ENCODE data around the gene AVEN. TPM values are rescaled to one million over a fixed set of nuclear protein-coding genes. Genes with fewer than 3 reads are reported as not detected.

The AVEN gene
- polyA plus RNA-seq, 1 of the 3 experiments (the other 2 are of a cell fraction), result 7.5 TPM

DNA sequence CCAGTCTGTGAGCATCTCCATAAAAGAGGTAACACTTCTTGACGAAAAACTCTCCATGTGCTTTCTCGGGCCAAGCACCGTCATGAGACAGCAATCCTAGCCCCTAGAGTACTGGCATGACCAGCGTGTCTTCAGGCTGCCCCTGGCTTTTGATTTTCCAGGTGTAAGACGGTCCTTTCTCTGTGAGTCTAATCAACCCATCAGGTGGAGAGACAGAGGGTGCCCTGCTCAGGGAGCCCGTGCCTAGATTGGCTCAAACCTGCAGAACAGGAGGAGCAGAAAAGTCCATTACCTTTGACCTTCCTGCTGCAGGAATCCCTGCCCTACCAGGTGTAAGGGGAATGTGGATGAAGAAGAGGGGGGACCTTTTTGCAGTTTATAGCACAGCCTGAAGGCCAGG, 180.2 kb downstream of the AVEN start:
- Histone ChIP-seq H3K27me3 (ENCODE audit: insufficient read depth) (no peaks in the 10 kb centered on the region), H3K79me2 (ENCODE audit: insufficient read depth) (no peaks in the 10 kb centered on the region), H4K20me1 (ENCODE audit: insufficient read depth) (no peaks in the 10 kb centered on the region), H3K9me2 (no peaks in the 10 kb centered on the region), H3F3A (replicated peaks; ENCODE audit: insufficient read depth) (peaks cover 11% of the 10 kb centered on the region), H3K36me3 (replicated peaks in 1 of 2; ENCODE audit: control insufficient read depth in 1 of 2, insufficient read depth in 2 of 2, low read length in 1 of 2) (no peaks in the 10 kb centered on the region), H3K27ac (ENCODE audit: low read depth in 2 of 2, low read length in 1 of 2) (no peak overlapping the region), H3K4me2 (no peak overlapping the region), H3K4me1 (ENCODE audit: control insufficient read depth in 1 of 2, insufficient read depth in 2 of 2, low read depth in 1 of 2, low read length in 1 of 2) (peaks cover 0 to 9% of the 10 kb centered on the region in 2 experiments; a peak in 1 of 4 replicates), H3K4me3 (ENCODE audit: low read depth in 2 of 2, low read length in 1 of 2) (no peak overlapping the region), H3K9ac (no peak overlapping the region), H3K9me3 (no peaks in the 10 kb centered on the region), H2AFZ (ENCODE audit: low read depth) (no peak overlapping the region)
- POLR2A ChIA-PET, result interaction anchor here (0.6 kb wide), 1 partner anchor 1098 kb away, joined by 5 read pairs; no protein-coding TSS in a partner anchor
- TF ChIP-seq POLR2AphosphoS5 (IDR thresholded peaks at IDR 0.05; ENCODE audit: low read depth, low read length), result no peak
- no peak for TF ChIP-seq SMC3 (IDR thresholded peaks at IDR 0.05; ENCODE audit: low read depth, low read length)
- TF ChIP-seq GATA2 (CRISPR knock-in tag; IDR thresholded peaks at IDR 0.05), result no peak
- TF ChIP-seq, protein P1, sequence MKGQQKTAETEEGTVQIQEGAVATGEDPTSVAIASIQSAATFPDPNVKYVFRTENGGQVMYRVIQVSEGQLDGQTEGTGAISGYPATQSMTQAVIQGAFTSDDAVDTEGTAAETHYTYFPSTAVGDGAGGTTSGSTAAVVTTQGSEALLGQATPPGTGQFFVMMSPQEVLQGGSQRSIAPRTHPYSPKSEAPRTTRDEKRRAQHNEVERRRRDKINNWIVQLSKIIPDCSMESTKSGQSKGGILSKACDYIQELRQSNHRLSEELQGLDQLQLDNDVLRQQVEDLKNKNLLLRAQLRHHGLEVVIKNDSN (IDR thresholded peaks at IDR 0.05; ENCODE audit: borderline replicate concordance, low read depth), result no peak
- TF ChIP-seq, protein P2, sequence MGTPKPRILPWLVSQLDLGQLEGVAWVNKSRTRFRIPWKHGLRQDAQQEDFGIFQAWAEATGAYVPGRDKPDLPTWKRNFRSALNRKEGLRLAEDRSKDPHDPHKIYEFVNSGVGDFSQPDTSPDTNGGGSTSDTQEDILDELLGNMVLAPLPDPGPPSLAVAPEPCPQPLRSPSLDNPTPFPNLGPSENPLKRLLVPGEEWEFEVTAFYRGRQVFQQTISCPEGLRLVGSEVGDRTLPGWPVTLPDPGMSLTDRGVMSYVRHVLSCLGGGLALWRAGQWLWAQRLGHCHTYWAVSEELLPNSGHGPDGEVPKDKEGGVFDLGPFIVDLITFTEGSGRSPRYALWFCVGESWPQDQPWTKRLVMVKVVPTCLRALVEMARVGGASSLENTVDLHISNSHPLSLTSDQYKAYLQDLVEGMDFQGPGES (IDR thresholded peaks at IDR 0.05; ENCODE audit: low read depth, low read length), result no peak
- no peak for TF ChIP-seq CHD2 (IDR thresholded peaks at IDR 0.05; ENCODE audit: low read length, partially characterized antibody)
- TF ChIP-seq ELF1 (IDR thresholded peaks at IDR 0.05), result no peak
- 92% methylated on average over 6 of the region's 6 CpGs for WGBS (ENCODE audit: low lambda C conversion rate)
- CTCF ChIA-PET, result no interaction called here
- DNase-seq, result no peak

DNA sequence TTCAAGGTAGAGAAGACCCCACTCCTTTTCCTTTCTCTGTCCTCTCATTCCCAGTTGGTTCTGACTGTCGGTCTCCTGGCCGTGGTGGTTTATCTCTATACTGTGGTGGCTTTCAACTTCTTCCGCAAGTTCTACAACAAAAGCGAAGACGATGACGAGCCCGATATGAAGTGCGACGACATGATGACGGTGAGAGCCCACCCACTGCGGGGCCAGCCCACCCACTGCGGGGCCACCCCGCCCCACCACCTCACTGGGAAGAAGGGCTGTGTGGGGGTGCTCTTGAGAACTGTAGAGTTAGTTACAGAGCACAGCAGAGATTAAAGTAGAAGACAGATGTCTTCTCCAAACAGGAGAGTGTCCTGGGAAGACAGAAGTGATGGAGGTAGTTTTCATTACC, 181.3 kb downstream of the AVEN start:
- no peaks in the 10 kb centered on the region for H3K79me2 ChIP-seq (ENCODE audit: insufficient read depth)
- no peak overlapping the region for H3K4me3 ChIP-seq (ENCODE audit: low read depth in 2 of 2, low read length in 1 of 2)
- WGBS (ENCODE audit: low lambda C conversion rate), result 96% methylated on average over 13 of the region's 13 CpGs
- CTCF ChIA-PET, result no interaction called here
- no peaks in the 10 kb centered on the region for H4K20me1 ChIP-seq (ENCODE audit: insufficient read depth)
- no peaks in the 10 kb centered on the region for H3K9me3 ChIP-seq
- H3K4me2 ChIP-seq, result no peak overlapping the region
- H2AFZ ChIP-seq (ENCODE audit: low read depth), result no peak overlapping the region
- H3K9ac ChIP-seq, result no peak overlapping the region
- no peaks in the 10 kb centered on the region for H3K36me3 ChIP-seq (replicated peaks in 1 of 2; ENCODE audit: control insufficient read depth in 1 of 2, insufficient read depth in 2 of 2, low read length in 1 of 2)
- DNase-seq, result no peak
- no peaks in the 10 kb centered on the region for H3K9me2 ChIP-seq
- H3K4me1 ChIP-seq (ENCODE audit: control insufficient read depth in 1 of 2, insufficient read depth in 2 of 2, low read depth in 1 of 2, low read length in 1 of 2), result peaks cover 0 to 9% of the 10 kb centered on the region in 2 experiments; a peak in 1 of 4 replicates
- H3K27ac ChIP-seq (ENCODE audit: low read depth in 2 of 2, low read length in 1 of 2), result no peak overlapping the region
- TF ChIP-seq, protein P3, sequence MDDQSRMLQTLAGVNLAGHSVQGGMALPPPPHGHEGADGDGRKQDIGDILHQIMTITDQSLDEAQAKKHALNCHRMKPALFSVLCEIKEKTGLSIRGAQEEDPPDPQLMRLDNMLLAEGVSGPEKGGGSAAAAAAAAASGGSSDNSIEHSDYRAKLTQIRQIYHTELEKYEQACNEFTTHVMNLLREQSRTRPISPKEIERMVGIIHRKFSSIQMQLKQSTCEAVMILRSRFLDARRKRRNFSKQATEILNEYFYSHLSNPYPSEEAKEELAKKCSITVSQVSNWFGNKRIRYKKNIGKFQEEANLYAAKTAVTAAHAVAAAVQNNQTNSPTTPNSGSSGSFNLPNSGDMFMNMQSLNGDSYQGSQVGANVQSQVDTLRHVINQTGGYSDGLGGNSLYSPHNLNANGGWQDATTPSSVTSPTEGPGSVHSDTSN (IDR thresholded peaks at IDR 0.05), result no peak
- TF ChIP-seq, protein P4, sequence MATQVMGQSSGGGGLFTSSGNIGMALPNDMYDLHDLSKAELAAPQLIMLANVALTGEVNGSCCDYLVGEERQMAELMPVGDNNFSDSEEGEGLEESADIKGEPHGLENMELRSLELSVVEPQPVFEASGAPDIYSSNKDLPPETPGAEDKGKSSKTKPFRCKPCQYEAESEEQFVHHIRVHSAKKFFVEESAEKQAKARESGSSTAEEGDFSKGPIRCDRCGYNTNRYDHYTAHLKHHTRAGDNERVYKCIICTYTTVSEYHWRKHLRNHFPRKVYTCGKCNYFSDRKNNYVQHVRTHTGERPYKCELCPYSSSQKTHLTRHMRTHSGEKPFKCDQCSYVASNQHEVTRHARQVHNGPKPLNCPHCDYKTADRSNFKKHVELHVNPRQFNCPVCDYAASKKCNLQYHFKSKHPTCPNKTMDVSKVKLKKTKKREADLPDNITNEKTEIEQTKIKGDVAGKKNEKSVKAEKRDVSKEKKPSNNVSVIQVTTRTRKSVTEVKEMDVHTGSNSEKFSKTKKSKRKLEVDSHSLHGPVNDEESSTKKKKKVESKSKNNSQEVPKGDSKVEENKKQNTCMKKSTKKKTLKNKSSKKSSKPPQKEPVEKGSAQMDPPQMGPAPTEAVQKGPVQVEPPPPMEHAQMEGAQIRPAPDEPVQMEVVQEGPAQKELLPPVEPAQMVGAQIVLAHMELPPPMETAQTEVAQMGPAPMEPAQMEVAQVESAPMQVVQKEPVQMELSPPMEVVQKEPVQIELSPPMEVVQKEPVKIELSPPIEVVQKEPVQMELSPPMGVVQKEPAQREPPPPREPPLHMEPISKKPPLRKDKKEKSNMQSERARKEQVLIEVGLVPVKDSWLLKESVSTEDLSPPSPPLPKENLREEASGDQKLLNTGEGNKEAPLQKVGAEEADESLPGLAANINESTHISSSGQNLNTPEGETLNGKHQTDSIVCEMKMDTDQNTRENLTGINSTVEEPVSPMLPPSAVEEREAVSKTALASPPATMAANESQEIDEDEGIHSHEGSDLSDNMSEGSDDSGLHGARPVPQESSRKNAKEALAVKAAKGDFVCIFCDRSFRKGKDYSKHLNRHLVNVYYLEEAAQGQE (IDR thresholded peaks at IDR 0.05; ENCODE audit: low read depth, low read length), result no peak
- no peak for TF ChIP-seq RFX5 (IDR thresholded peaks at IDR 0.05; ENCODE audit: low read length)
- H3F3A ChIP-seq (replicated peaks; ENCODE audit: insufficient read depth), result peaks cover 19% of the 10 kb centered on the region
- POLR2A ChIA-PET, result no interaction called here
- no peaks in the 10 kb centered on the region for H3K27me3 ChIP-seq (ENCODE audit: insufficient read depth)
